D721Med (cell line): ENCODE data around the gene AGO3.

Source experiments
- DNase-seq: peaks from one replicate; pipeline ENCODE4 v3.0.0; 2011; ENCODE audit warnings: low spot score; ENCODE audit not compliant: insufficient read length
- FAIRE-seq: peaks from 2 replicates; lab custom pipeline; 2011; peaks lifted over from hg19 to GRCh38; lab: Jason Lieb, UNC
- TF ChIP-seq, protein P1 (sequence below): IDR thresholded peaks from 2 replicates; pipeline ENCODE4 v1.5.1; 2012; ENCODE audit warnings: mild to moderate bottlenecking, control low read depth; ENCODE audit not compliant: insufficient read depth; ENCODE audit errors: missing control alignments

The AGO3 gene

DNA sequence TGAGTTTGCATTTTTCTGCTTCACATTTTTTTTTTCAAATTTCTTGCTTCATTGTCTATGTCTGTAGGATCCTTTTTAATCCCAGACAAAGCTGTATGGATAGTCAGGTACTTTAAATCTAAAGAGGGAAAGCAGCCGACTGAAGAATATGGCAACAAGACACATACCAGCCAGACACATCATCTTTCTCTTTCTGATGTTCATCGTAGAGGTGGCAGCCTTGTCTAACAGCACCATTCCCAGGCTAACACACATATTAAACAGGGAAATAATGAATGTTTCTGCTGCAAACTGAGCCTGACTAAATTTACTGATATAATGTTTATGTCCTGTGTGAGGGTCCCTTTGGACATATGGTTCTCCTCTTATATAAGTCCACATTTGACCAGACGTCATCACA lies 149.3 kb downstream of the AGO3 start:
- TF ChIP-seq, protein P1, sequence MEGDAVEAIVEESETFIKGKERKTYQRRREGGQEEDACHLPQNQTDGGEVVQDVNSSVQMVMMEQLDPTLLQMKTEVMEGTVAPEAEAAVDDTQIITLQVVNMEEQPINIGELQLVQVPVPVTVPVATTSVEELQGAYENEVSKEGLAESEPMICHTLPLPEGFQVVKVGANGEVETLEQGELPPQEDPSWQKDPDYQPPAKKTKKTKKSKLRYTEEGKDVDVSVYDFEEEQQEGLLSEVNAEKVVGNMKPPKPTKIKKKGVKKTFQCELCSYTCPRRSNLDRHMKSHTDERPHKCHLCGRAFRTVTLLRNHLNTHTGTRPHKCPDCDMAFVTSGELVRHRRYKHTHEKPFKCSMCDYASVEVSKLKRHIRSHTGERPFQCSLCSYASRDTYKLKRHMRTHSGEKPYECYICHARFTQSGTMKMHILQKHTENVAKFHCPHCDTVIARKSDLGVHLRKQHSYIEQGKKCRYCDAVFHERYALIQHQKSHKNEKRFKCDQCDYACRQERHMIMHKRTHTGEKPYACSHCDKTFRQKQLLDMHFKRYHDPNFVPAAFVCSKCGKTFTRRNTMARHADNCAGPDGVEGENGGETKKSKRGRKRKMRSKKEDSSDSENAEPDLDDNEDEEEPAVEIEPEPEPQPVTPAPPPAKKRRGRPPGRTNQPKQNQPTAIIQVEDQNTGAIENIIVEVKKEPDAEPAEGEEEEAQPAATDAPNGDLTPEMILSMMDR, result no peak
- no peak for FAIRE-seq
- DNase-seq, result no peak

DNA sequence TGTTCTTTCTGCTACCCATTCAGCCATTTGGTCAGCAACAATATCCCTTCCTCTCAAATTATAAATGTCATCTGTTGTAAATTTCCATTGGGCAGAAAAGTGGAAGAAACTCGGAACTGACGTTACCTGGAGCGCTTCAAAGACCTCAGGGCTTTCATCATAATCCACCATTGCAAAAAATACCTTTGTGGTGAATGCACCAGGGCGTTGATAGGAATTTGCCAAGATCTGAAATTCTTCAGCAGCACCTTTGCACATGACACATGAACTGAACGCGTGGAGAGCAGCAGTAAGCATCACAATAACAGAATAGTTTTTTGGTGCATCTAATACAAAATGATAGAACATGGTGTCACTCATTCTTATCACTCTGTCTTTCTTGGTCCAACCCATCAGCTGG lies 149.9 kb downstream of the AGO3 start:
- TF ChIP-seq, protein P1, result no peak
- FAIRE-seq, result no peak
- DNase-seq, result no peak

DNA sequence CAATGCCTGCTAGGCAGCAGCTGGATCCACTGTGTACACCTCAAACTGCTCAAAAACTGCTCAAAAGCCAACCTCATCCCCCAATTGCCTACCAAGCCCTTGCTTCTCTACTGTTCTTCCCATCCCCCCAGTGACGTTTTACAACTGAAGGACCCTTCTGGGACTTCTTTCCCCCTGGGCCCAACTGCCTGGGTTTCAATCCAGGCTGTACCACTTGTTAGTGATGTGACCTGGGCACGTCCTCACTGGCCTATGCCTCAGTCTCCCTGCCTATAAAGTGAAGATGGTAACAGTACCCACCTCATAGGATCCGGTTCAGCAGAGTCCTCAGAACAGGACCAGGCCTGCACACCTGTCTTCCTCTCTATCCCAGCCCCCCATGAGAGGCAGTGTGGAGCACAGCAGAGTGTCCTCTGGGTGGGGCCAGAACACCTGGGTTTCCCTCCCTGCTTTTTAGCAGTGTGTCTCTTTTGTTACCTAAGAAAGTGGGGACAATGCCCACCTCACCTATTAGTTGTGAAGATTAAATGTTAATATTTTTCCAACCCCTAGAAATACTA lies 151.1 kb downstream of the AGO3 start:
- no peak for DNase-seq
- TF ChIP-seq, protein P1, result no peak

DNA sequence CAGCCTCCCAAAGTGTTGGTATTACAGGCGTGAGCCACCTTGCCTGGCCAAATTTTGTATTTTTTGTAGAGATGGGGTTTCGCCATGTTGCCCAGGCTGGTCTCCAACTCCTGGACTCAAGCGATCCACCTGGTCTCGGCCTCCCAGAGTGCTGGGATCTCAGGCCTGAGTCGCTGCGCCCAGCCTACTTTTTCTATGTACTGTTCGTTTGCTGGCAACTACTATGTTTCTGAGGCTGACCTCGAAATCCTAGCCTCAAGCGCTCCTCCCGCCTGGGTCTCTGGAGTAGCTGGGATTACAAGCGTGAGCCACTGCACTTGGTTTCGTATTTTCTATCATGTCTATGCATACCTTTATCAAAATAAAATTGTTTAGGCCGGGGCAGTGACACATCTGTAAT lies 152.3 kb downstream of the AGO3 start:
- FAIRE-seq (no peak), DNase-seq (no peak)
- TF ChIP-seq, protein P1, result no peak

More for the DNA sequence above, 151.1 kb downstream of the AGO3 start:
- no peak for FAIRE-seq

DNA sequence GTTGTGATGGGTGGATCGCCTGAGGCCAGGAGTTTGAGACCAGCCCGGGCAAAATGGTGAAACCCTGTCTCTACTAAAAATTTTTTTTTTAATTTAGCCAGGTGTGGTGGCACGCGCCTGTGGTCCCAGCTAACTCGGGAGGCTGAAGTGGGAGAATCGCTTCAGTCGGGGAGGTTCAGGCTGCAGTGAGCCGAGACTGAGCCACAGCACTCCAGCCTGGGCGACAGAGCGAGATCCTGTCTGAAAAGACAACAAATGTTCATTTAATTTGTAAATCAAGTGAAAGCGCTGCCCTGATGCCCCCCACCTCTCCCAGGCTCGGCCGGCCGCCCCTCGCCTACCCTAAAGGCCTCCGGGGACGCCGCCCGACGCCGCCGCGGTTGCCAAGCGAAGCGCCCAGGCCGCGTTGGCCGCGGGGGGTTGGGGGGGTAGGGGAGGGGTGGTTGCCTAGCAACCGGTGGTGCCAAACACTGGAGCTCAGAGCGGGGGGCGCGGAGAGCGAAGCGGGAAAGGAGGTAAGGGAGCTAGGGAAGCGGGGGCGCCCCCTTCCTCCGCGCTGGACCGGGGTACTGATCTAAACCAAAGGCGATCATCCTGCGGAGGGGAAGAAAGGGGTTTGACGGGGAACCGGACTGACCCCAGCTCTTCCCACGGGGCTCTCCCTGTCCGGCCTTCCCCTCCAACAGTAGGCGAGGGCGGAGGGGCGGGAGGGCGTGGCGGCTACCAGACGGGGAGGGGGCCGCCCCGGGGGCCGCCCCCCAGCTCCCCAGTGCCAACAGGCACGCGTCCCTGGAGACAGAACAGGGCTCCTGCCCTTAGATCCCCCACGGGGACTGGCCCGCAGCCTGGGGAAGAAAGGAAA lies 153.0 kb downstream of the AGO3 start, which contains the start of gene TEKT2:
TEKT2 (plus strand) TSS at position 460 of the 862 bp plus-strand sequence. CDS start 828 bp downstream, outside the sequence.
- peak; percentile 97 for DNase-seq
- no peak for FAIRE-seq
- TF ChIP-seq, protein P1, result peak; percentile 2

DNA sequence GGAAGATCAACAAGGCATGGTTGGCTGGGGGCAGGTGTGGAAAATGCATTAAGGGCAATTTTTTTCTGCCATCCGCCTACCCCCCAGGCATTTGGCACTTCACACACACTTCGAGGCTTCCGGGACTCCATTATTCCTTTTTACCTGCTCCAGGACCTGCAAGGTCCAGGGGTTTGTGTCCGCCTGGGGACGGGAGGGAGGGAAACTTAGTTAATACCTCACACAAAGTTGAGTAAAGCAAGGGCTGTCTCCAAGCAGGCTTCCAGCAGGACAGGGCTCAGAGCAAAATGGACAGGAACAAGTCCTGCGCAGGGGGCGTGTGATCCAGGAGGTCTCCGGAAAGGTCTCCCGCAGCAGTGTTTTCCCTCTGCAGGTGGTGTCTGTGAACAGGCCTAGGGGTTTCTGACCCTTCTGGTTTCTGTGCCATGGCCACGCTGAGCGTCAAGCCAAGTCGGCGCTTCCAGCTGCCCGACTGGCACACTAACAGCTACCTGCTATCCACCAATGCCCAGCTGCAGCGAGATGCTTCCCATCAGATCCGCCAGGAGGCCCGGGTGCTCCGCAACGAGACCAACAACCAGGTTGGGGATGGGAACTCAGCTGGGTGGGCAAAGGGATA lies 153.7 kb downstream of the AGO3 start:
- FAIRE-seq (no peak), DNase-seq (no peak)
- TF ChIP-seq, protein P1, result no peak
